GM19099 (cell line): ENCODE results near the gene B4GAT1.
A peak's percentile ranks its signal among the peaks of the same experiment; 100 is the strongest.

ENCODE experiments used
- POLR2A ChIP-seq: IDR thresholded peaks from 3 replicates; pipeline ENCODE4 v1.6.1; 2011; ENCODE audit warnings: low read depth; ENCODE audit not compliant: insufficient read length; ENCODE audit errors: extremely low read depth

B4GAT1 gene

DNA sequence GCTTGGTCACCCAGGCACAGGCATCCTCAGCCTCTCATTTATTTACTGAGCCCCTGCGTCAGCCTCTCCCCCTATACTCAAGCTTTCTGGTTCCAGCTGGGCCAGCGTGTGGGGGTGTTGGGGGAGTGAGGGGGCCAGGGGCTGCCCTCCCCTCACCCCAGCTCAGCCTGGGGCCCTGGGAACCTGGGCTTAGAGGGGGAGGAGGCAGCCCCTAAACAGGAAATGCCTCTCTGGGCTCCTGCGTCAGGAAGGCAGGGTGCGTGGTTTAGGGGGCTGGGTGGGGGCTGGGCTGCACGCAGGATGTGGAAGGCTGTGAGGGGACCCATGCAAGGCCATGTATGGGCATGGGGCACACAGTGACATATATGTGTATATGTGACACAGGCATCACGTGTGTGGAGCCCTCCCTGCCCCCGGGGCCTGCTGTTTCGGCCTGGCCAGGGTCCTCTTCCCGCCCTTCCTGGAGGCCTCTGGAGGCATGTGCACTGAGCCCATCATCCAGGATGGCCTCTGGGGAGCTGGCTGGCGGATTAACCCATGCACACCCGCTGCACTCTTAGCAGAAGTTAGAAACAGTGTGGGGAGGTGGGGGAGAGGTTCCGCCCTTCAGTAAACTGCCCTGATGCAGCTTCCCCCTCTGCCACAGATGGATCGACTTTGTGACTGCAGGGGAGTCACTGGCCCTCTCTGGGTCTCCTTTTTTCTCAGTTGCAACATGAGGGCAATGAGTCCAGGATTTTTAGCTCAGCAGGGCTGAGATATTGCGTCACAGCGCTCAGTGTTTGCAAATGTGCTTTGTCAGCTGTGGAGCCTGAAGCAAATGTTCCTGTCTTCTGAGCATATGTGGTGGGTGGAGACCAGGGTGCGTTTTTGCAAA is 29.5 kb downstream of the B4GAT1 start:
- TF ChIP-seq POLR2A = no peak

DNA sequence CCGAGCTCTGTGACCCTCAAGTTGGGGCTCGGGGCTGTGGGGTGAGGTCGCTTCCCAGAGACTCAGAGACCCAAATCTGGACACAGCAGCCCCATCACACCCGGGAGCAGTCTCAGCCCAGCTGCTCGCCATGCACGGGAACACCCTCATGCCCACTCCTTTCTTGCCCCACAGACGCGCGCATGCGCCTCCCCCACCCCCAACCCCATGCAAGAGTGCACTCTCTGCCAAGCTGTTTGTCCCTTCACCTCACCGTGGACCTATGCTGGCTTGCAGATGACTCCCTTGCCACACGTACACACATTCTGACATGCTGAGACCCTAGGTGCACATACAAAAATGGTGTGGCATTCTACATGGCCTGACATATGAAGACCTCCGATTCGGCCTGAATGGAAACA is 30.1 kb downstream of the B4GAT1 start:
- TF ChIP-seq POLR2A = peak; percentile 41

DNA sequence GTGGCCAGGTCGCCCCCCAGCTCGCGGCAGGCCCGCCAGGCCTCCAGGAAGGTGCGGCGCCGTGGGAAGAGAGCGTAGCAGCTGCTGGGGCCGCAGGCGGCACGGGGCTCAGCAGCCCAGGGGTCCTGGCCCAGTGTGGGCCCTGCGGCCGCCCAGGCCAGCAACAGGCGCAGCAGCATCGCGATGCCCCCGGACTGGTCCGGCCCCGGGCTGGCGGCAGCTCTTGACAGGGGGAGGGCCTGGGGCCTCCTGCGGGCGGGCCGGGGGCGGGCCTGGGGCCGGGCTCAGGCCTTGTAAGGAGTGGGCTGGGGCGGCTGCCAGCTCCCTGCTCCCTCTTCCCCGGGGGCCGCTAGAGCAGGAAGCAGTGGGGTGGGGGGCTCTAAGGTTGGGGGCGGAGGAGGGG is 30.6 kb downstream of the B4GAT1 start, which contains the start of gene CD248:
CD248 (minus strand) TSS at position 196 of the 403 bp plus-strand sequence; CDS start at position 179, 17 bp downstream.
- no peak for TF ChIP-seq POLR2A

DNA sequence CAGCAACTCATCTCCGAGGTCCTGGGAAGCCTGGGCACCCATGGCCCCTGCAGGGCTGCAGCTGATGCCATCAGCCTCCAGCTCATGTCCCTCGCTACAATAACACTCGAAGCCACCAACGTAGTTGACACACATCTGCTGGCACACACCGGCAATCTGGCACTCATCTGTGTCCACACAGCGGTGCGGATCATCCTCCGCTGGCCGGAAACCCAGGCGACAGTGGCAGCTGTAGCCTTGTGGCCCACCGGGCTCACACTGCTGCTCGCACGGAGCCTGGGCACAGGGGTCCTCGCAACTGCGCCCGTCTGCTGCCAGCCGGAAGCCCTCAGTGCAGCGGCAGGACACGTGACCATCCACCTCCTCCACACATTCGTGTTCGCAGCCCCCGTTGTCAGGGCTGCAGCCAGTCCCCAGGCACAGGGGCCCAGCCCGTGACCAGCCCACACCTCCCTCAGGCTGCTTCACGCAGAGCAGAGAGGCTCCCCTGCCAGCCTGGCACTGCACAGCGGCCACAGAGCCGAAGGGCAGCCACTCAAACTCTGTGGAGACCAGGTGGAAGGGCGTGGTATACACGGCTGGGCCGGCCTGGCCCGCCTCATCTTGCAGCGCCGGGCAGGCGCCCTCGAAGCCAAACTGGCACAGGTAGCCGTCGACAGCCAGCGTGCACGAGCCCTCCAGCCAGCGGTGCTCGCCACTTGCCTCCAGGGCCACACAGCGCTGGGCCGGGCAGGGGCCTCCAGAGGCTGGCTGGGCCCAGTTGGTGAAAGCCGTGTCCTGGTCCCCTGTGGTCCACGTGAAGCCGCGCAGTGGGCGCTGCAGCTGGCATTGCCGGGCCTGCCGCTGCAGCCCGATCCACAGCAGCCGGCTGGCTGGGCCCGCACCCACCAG is 31.3 kb downstream of the B4GAT1 start:
- no peak for TF ChIP-seq POLR2A

DNA sequence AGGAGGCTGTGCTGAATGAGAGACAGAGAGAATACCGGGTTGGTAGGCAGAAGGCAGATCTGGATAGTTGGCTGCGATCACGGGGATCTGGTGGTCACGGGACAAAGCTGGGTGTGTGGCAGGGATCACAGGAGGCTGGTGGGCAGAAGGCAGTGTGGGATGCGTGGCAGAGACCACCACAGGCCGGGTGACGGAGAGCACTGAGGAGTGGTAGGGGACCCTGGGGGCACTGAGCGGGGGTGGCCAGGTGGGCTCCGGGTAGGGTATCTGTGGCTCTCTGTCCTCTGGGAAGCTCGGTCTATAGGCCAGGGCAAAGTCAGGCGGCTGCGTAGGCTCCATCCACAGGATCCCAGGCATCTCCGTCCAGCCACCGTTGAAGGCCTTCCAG is 31.9 kb downstream of the B4GAT1 start:
- TF ChIP-seq POLR2A = no peak

DNA sequence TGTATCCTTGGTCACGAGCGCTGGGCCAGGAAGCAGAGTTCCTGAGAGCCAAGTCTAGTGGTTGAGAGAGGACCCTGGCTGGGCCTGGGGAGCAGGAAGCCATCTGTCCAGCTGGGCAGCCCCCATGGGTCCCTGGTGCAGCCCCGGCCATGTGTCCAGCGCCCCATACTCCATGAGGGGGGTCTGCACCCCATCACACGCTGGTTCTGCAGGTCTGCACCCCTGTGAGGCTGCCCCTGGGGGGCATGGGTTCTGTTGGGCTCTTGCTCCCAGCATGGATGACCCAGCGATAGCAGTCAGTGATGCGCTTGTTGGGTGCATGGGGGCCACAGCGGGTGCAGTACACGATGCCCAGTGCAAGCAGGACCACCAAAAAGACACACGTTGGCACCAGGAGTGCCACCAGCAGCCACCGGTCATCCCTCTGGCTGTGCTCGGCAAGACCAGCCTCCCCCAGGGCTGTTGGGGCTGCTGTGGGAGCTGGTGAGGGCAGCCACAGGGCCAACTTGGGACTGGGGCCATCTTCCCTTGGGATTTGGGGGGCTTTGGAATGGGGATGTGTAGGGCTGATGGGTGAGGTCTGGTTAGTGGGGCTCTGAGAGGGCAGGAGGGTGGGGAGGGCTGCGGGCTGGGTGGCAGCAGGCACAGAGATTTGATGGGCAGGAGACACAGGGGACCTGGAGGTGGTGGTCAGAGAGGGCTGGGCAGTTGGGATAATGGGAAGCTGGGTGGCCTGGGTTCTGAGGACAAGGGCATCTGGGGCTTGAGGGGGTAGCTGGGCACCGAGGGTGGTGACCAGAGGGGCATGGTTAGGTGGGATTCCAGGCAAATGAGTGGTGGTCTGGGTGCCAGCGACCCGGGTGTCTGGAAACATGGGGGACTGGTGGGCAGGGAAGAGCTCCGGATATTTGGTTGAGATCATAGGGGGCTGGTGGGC is 32.6 kb downstream of the B4GAT1 start:
- TF ChIP-seq POLR2A = no peak

DNA sequence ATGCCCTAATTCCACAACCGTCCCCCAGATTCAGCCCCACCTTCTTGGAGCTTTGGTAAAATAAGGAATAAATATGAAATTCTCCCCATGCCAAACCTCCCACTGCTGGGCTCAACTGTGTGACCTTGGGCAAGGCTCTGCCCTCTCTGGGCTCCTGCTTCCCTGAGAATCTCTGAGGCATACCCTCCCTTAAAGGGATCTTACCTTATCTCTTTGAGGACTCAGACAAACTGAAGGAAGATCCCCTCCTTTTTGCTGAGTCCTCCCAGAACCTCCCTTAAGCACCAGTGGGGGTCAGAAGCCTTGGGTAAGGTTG is 33.3 kb downstream of the B4GAT1 start:
- no peak for TF ChIP-seq POLR2A

DNA sequence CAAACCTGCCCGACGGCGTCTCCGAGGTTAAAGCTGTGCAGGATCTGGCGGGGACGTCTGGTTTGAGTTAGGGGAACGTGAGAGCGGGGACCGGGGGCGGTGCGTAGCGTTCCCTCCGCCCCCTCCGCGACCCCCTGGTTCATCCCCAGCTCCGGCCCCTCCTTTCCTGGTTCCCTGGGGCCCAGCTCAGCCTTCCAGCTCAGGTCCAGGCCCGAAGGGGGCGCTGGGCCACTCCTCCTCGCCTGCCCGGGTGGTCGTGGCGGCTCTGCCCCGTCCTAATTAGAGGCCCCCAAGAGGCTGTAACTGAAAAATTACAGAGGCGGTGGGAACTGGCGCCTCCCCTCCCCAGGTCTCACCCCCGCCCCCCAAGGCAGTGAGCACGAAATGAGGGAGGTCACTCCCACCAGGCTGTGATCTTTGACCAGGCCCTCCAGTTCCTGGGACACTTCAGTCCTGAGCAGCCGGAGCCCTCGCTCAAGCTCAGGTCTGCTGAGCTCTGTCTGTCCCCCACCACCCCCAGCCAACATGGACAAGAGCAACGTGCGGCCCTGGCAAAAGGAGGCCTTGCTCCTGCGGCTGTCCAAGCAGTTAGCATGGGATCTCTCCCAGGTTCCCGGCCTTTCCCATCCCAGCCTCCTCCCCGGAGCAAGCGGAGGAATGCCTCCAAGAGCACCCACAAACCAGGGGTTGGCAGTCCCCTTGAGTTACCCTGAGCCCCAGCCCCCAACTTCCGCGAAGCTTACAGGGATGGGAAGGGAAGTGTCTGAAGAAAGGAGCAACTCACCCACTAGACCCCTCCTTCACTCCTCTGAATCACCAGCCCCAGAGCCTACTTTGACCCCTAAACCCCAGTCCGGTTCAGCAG is 33.9 kb downstream of the B4GAT1 start:
- no peak for TF ChIP-seq POLR2A

DNA sequence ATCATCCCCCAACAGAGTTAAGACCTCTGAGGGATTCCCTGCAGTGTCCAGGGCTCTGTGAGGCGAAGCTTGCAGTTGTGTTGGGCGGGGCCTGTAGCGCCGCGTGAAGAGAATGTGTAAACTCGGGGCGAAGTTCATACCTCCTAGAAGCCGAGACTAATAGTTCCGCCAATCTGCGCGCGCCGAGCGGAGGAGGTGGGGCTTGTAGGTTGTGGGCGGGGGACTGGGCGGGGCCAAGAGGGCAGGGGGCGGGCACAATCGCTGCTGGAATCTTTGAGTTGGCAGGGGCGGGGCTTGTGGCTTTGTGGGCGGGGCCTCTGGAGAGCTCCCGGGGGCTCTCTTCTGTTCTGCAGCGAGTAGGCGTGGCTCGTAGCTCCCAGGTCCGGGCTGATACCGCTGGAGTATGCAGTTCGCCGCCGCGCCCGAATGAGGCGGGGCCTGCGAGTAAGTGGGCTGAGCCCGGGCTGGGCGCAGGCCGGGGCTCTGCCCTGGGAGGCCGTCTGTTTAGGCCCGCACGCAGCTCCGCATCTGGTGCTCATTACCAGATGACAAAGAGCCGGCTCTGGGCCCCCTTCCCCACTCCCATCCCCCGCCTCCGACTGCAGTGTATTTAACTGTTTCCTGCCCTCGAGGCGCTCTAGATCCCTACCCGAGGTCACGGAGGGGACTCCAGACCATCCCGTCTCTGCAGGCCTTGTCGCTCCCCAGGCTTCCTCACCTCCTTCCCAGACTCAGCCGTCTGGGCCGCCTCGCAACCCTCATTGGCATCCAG is 34.7 kb downstream of the B4GAT1 start:
- TF ChIP-seq POLR2A = peak; percentile 31

DNA sequence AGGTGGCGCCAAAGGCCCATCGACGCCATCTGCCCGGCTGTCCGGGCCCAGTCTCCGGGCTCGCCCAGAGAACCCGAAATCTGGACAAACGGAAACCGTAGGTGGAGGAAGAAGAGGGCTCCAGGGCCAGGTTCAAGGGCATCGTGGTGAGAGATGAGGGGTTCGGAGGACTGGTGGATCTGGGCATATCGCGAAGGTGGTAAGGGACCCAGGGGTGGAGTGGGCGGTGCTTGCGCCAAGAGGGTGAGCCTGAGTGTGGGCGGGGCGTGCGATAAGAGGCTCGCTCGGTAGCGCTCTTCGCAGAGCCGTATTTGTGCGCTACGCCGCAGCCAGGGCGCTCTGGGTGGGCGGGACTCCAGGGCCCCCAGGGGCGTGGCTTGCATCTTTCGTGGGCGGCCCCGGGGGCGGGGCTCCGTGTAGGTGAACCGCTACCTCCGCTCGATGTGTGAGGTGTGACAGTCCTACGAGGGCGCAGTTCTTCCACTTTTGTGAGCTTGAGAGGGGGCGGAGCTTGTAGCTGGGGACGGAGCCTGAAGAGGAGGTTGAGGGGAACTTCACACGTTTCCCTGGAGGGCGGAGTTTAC is 35.4 kb downstream of the B4GAT1 start:
- no peak for TF ChIP-seq POLR2A

DNA sequence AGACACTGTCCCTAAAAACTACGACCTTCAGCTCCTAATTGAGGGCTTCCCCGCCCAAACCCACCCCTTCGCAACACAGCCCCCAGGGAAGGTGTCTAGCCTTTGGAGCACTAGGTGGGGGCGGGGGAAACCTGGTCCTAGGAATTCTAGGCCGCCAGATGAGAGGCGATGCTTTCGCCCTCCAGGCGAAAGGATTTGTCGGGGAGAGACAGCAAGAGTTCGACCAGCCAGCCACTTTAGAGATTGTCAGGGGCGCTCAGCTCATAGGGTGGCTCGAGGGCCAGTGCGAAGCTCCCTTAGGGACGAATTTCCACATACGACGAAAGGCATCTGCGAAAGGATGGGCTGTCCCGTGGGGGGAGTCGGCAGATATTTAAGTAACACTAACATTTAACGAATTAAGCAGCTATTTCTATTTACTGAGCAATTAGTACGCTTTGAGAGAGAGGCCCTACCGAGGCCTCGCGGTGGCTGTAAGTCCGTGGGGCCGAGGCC is 35.9 kb downstream of the B4GAT1 start:
- TF ChIP-seq POLR2A = no peak

DNA sequence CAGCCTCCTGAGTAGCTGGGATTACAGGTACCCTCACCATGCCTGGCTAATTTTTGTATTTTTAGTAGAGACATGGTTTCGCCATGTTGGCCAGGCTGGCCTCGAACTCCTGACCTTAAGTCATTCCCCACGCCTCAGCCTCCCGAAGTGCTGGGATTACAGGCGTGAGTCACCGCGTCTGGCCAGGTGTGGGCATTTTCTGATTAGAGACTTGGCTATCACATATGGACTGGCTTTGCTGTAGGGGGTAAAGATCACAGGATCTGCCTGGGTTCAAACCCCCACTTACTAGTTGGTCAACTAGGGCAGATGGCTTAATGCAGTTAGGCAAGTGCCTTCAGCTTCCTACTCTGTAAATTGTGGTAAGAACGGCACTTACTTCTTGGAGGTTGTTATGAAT is 37.1 kb downstream of the B4GAT1 start:
- TF ChIP-seq POLR2A = no peak

DNA sequence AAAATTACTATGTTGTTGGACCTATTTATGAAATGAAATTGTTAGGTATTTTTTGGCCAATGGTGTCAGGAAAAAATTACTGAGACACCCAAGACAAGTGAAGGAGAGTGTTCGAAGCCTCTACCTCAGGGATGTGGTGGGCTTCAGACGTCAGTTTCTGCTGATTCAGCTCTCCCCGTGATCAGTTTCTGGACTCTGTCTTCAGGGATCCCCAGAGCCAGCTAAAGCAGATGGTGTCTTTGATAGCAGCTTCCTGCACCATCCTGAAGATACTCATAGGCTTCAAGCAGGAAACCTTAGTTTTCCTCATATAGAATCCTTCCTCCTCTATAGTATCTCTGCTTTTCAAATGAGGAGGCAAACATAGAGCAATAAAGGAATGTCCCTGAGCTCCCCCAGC is 38.0 kb downstream of the B4GAT1 start:
- no peak for TF ChIP-seq POLR2A

DNA sequence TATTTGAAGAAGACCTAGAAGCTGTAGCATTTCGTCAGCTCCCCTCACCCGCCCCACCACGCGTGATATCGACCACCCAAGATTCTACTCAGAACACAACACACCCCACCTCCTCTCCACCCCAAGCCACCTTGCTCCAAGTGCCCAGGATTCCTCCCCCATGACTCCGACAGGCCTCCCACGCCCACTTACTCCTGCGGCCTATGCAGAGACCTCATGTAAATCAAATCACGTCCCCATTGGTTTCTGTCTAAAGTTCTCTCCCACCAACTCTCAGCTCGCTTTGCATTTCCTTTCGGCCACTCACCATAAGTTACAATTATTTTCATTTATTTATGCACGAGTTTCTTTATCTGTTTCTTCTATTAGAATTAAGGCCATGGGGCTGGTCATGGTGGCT is 44.8 kb downstream of the B4GAT1 start:
- no peak for TF ChIP-seq POLR2A
